HepG2 (cell line): Measurements from ENCODE around the gene PALM3. TPM values are rescaled to one million over a fixed set of nuclear protein-coding genes. Genes with fewer than 3 reads are reported as not detected.

Experiments used
- FOXC1 ChIP-seq: sonication (generic); formaldehyde crosslinking; IDR thresholded peaks from 2 replicates; pipeline ENCODE4 v1.8.0; 2022; ENCODE audit warnings: mild to moderate bottlenecking, missing genetic modification reagents, borderline replicate concordance
- GRHL1 ChIP-seq: sonication (generic); formaldehyde crosslinking; conservative IDR thresholded peaks from 2 replicates; pipeline ENCODE4 v1.8.0; 2022; ENCODE audit warnings: missing genetic modification reagents
- KAT2B ChIP-seq: fragments of 150-350 bp; IDR thresholded peaks from 2 replicates; pipeline ENCODE4 v1.6.1; 2014; ENCODE audit warnings: low read depth, low read length, borderline replicate concordance
- MNT ChIP-seq: fragments of 450-650 bp; IDR thresholded peaks from 2 replicates; pipeline ENCODE4 v1.6.1; 2016
- MTF1 ChIP-seq: sonication (generic); formaldehyde crosslinking; IDR thresholded peaks from 2 replicates; pipeline ENCODE4 v1.5.0; 2020; ENCODE audit warnings: missing genetic modification reagents
- NR2F2 ChIP-seq: IDR thresholded peaks from 2 replicates; pipeline ENCODE4 v1.6.1; 2012; ENCODE audit warnings: low read depth, inconsistent platforms, borderline replicate concordance
- PRDM15 ChIP-seq: sonication (generic); formaldehyde crosslinking; IDR thresholded peaks from 2 replicates; pipeline ENCODE4 v1.4.0; 2020; ENCODE audit warnings: missing genetic modification reagents
- RBM22 ChIP-seq: fragments of 200-400 bp; formaldehyde crosslinking; optimal IDR thresholded peaks from 2 replicates; pipeline ENCODE3; 2017; ENCODE audit warnings: mild to moderate bottlenecking, low read length, moderate library complexity
- SPEN ChIP-seq: sonication (generic); formaldehyde crosslinking; IDR thresholded peaks from 2 replicates; pipeline ENCODE4 v1.5.1; 2020; ENCODE audit warnings: low read depth, mild to moderate bottlenecking, missing genetic modification reagents
- ZBTB7B ChIP-seq: sonication (generic); formaldehyde crosslinking; IDR thresholded peaks from 2 replicates; pipeline ENCODE4 v1.4.0; 2020; ENCODE audit warnings: missing genetic modification reagents
- ZNF318 ChIP-seq: sonication (generic); formaldehyde crosslinking; IDR thresholded peaks from 2 replicates; pipeline ENCODE4 v1.4.0; 2020; ENCODE audit warnings: mild to moderate bottlenecking, missing genetic modification reagents
- ZNF335 ChIP-seq: sonication (generic); formaldehyde crosslinking; IDR thresholded peaks from 2 replicates; pipeline ENCODE4 v1.4.0; 2020; ENCODE audit warnings: missing genetic modification reagents
- polyA plus RNA-seq, 8 experiments: library from polyadenylated mRNA; depleted of rRNA in 3 of 8; stranded (reverse) in 7 of 8; unstranded in 1 of 8; fragments of >200 nt; fragmentation: Illumina TruSeq in 4 of 8; extraction: Trizol in 4 of 8; gene quantifications; 2 replicates each; pipeline versions ENCODE4 v1.2.1 to v1.2.3, GENCODE V29; 2011 to 2016; ENCODE audit warnings: low read depth in 4 of 8, missing spikeins in 1 of 8, mixed read lengths in 1 of 8; ENCODE audit not compliant: insufficient read depth in 1 of 8
- total RNA-seq, 5 experiments: library from RNA; depleted of rRNA; stranded (reverse); fragments of >200 nt; fragmentation: Illumina TruSeq; extraction: Trizol; gene quantifications; 2 replicates each; pipeline ENCODE4 v1.2.3, GENCODE V29; 2016; ENCODE audit warnings: low read depth in 1 of 5

Gene PALM3
- total and polyA plus RNA-seq, 2 of the 13 experiments (the other 11 are each of a cell fraction or from before 2014, with no cell fraction given): 0.79 to 2.4 TPM

GRCh38 chr19:14006085-14006765 lies 55.7 kb downstream of the PALM3 start, which contains the start of gene RFX1 (continued):
- TF ChIP-seq PRDM15 (no peak), ZNF335 (CRISPR knock-in tag) (no peak), MTF1 (no peak), RBM22 (peak; percentile 100), ZBTB7B (CRISPR knock-in tag) (no peak), NR2F2 (no peak), GRHL1 (CRISPR knock-in tag) (no peak), MNT (no peak), FOXC1 (no peak), ZNF318 (0 out of 2 replicates have a peak, but pooled peaks have one; percentile 15), SPEN (no peak), KAT2B (no peak)
